Stimulated activated CD8-positive, alpha-beta memory T cell treated with anti-CD3 and anti-CD28 coated beads, Interleukin-15, amount 100 ng/mL, for 4 hours (primary cell): ENCODE data around the gene ZNF385C.
"Not testable (repeated sequence)": the region's sequence is repeated elsewhere in the genome, so short reads cannot be mapped to it uniquely, and the experiment has no call there.

Experiments
- DNase-seq, 2 donors: peaks; one replicate each; pipeline ENCODE4 v3.0.0-alpha.2; 2020; ENCODE audit warnings: low read depth in 2 of 2

Gene ZNF385C

DNA sequence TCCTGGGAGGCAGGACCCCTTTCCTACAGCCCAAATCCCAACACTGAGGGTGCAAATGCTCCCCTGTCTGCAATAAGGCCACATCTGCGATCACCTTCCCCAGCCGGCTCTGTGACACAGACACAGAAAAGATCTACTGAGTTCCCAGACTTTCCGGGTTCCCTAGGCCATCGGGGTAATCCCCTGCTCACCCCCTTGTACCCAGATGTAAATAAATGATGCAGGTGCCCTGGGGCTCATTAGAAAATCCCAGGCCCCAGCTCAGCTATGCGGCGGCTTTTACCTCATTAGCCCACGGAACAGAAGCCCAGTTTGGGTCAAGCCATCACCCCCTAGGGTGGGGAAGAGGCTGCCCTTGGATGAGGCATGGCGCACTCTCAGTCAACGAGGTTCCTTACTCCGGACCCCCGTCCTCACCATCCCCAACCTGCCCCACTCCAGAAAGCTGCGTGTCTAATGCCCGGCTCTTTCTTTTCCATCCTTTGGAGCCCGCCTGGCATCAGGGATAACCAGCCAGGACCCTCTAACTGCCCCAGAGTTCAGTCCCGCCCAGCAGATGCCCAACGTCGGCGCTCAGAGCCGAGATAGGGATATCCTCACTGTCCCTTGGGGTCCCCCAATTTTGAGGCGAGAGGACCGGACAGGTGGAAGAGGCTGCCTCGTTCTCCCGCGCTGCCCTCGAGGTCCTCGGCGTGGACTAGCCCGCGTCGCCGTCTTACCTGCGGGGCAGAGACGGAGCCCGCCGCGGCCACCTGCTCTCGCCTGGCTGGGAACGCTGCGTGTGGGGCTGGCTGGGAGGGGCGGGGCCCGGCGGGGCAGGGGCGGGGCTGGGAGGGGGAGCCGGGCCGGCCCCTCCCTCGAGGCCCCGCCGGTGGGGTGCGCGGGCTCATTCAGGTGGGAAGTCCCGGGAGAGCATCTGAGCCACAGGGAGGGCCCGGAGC, at the start of gene ZNF385C:
ZNF385C (minus strand) TSS at position 783 of the 941 bp plus-strand sequence. CDS start 35,417 bp downstream, outside the sequence.
- DNase-seq: peak in 1 of 2 donors; percentile 17

DNA sequence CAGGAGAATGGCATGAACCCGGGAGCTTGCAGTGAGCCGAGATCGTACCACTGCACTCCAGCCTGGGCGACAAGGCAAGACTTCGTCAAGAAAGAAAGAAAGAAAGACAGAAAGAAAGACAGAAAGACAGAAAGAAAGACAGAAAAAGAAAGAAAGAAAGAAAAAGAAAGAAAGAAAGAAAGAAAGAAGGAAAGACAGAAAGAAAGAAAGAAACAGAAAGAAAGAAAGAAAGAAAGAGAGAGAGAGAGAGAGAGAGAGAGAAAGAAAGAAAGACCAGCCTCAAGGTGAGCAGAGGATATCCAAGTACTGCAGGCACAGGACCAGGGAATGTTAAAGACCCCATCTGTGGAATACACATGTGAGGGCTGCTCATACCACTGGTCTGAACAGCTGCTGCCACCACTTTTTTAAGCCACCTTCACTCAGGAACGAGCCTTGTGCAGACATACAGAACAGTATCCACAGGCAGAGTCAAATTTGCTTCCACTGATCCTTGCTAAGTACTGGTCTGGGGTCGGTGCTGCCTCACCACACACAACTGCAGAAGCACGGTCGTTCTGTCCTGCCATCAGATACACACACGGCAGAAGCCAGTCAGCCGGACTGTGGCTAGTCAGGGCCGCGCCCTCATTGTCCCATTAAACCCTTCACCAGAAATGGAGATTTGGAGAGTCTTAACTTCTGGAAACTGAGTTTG, 48.8 kb upstream of the ZNF385C start:
- no peak for DNase-seq

DNA sequence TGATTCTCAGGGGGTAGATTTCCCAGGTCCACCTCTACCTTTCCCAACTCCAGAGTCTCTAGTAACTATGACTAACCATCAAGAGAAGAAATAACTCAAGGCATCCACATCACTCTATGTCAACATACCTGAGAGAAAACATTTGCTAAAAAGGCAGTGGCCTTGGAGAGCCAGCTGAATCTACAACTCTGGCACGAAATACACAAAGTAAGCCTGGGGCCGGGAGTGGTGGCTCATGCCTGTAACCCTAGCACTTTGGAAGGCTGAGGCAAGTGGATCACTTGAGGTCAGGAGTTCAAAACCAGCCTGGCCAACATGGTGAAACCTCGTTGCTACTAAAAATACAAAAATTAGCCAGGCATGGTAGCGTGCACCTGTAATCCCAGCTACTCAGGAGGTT, 44.9 kb upstream of the ZNF385C start:
- not testable (repeated sequence) for DNase-seq

DNA sequence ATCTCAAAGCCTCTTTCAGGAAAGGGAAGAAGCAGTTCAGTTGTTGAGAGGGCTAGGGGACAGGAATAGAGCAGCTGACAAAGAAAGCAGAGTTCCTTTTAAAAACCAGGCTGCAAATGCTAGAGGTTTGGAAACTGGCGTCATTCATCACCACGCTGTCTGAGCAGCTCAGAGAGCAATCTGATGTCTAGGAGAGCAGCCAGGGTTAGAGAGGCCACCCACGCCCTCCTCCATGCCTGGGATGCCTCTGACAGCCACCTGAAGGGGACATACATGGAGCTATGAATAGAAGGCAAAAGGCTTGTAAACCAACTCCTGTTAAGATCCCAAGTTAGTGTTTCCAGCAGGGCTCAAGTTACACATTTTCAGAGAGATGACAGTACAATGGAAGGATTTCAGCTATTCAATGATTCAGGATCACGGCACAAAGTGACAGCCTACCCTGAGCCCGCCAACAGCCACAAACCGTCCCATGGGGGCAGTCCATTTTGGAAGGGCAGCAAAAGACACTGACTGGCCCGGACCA, 44.2 kb upstream of the ZNF385C start:
- DNase-seq: no peak

GRCh38 chr17:42141382-42141781, 43.1 kb upstream of the ZNF385C start:
- no peak for DNase-seq

DNA sequence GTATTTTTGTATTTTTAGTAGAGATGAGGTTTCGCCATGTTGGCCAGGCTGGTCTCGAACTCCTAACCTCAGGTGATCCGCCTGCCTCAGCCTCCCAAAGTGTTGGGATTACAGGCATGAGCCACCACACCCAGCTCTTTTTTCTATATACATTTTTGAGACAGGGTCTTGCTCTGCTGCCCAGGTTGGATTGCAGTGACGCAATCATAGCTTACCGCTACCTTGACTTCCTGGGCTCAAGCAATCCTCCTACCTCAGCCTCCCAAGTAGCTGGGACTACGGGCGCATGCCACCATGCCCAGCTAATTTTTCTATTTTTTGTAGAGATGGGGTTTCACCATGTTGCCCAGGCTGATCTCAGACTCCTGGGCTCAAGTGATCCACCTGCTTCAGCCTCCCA, 42.4 kb upstream of the ZNF385C start:
- not testable (repeated sequence) for DNase-seq

DNA sequence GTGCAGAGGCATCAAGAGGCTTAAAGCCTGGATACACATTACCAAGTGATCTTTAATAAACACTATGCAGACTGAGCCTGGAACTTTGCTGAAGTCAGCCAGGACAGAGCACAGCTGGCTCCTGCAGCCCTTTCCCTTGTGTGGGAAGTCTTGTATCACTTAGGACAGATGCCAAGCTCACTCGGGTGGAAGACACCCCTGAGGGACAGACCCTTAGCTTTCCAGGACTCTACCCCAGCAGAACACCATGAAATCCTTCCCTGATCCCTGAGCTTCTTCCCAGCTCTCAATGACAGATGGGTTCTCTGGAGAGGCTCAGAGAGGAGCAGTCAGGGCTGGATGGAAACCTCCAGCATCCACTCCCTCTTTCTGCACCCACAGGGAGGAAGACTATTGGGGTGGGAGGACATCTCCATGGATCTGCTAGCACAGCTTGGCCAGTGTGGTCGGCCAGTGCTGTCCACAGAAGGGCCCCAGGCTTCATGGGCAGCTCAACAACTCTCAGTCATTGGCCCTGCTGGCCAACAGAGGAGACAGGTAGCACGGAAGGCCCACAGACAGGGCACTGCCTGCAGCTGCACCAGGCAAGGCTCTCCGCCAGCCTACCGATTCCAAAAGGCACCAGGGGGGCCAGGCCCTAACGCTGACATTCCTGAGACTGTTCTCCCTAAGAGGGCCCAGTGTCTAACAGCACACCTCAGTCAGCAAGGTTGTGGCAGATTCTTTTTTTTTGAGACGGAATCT, 40.6 kb upstream of the ZNF385C start:
- DNase-seq: no peak

GRCh38 chr17:42136654-42137051, 38.4 kb upstream of the ZNF385C start:
- DNase-seq: no peak

DNA sequence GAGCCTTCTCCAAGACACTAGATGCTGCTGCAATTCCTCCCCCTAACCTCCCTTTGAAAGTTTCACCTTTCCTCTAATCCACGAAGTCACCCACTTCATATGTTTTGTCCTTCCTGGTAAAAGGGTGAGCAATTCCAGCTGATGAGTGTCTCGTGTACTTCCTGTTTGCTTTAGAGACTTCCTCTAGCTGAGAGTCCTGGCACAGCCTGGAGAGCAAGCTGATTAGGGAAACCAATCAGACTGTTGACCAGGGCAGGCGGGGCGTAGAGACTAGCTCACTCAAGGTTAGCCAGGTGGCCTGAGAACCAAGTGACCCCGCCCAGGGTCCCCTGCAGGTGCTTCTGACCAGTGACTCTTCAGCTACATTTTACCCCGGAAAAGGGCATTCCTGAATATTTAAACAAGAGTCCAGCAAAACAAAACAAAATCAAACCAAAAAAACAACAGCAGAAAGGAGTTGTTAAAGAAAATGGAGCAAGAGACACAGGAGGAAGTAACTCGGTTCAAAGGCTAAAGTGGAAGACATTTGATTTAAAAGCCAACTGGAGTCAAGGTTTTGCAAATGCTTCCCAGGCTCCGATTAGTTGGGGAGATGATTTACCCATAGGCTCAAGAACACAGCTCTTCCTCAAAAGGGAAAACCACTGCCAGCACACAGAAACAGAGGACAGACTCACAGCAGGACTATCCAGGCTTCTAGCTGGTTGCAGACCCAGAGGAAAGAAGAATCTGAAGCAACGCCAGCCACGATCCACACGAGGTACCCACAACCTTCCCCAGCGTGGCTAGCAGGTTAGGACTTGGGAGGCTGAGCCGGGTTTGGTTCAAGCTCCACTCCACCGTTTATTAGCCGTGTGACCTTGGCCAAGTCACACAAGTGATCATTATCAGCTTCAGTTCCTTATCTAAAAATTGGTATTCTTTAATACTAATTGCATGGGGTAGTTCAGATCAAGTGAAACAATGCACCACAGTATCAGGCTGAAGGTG, 37.7 kb upstream of the ZNF385C start:
- no peak for DNase-seq

DNA sequence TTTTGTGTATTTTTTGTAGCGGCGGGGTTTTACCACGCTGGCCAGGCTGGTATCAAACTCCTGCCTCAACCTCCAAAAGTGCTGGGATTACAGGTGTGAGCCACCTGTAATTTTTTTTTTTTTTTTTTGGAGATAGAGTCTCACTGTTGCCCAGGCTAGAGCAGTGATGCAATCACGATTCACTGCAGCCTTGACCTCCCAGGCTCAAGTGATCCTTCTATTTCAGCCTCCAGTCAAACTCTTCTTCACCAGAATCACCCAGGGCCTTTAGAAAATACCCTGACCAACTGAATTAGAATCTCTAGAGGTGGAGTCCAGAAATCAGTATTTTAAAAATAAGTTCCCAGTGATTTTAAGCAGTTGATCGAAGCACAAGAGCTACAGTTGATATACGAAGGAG, 36.9 kb upstream of the ZNF385C start:
- no peak for DNase-seq

DNA sequence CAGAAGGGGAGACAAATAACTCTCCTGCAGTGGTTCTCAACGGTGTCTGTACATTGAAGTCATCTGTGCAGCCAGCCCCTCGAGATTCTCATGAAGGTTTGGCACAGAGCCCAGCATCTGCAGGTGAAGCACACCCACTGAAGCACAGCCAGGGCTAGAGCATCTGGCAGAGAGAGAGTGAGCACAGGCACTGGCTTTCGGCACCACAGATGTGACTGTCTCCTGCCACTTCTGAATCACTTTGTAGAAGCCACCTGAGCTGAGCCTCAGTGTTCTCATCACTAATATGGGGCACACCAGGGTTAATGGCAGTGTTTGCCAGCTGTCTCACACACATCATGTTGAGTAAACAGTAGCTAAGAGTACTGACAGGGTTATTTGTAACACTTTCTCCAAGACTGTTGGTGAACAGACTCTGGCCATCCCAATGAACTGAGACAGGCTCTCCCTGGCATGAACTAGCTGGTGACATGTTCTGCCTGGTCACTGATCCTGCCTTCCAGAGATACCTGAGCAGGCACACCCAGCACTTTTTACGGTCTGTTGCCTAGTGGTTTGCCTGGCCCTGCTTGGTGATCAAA, 35.3 kb upstream of the ZNF385C start:
- DNase-seq: no peak

GRCh38 chr17:42132941-42133340, 34.7 kb upstream of the ZNF385C start:
- DNase-seq: no peak

DNA sequence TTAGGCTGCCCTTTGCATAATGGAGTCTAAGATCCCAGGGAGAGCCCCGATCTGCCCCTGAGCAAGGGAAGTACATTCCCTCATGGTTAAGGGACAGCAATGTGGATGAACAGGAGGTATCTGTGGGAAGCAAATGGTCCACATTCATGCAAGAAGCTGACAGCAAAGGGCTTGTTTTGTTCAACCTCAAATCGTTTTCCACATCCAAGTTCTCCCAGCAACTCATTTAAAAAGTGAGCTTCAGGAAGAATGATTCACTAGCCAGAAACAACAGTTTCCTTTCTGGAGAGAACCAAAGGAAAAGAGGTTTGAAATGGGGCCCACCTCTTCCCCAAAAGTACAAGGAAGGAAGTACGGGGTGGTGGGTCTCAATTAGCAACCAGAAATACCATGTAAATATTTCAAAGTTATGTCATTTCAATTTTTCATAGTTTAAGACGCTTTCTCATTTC, 33.7 kb upstream of the ZNF385C start:
- no peak for DNase-seq

- no peak for DNase-seq
Measured at GRCh38 chr17:42131232-42131631, 33.0 kb upstream of the ZNF385C start.

GRCh38 chr17:42130310-42130936, 32.1 kb upstream of the ZNF385C start:
- DNase-seq: no peak

DNA sequence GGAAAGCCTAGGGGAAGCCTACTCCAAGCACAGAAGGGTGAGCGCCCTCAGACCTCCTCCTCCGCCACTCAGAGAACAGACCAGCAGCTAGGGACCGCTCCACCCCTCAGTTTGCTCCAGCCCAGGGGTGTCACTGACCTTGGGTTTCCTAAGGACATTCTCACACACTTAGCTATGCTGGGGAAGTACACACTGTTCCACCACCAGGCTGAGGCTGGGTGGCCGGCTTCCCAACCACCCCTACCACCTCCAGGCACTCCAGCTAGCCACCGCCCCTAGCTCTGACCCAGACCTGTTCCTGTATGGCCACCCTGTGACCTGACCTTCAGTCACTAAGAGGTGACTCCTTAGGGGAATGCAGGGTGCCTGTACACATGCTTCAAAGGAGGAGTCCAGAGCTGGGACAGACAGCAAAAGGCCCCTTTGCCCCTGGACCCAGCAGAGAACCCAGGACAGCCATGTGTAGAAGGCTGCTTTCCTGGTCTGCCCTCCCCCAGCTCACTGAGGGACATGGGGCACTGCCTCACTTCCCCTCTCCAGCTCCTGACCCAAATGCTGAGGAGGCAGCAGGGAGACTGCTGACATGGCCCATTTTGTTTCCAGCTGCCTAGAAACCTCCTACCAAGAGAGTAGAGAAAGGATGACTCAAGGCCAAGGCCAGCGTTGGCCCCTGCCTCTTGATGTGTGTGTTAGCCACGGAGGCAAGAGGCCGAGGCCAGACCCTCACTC, 31.0 kb upstream of the ZNF385C start:
- no peak for DNase-seq

DNA sequence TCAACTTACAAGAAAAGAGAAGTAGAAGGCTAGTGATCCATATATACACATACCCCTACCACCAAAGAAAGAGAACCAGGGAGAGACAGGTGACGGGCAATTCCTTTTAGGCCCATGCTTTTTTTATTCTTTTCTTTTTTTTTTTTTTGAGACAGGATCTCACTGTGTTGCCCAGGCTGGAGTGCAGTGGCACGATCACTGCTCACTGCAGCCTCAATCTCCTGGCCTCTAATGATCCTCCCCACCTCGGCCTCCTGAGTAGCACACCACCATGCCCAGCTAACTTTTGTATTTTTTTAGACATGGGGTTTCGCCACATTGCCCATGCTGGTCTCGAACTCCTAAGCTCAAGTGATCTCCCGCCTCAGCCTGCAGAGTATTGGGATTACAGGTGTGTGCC, 29.1 kb upstream of the ZNF385C start:
- DNase-seq: no peak

GRCh38 chr17:42126836-42127235, 28.6 kb upstream of the ZNF385C start:
- DNase-seq: no peak

- DNase-seq: no peak
Measured at GRCh38 chr17:42125565-42125964, 27.3 kb upstream of the ZNF385C start.
